Activated T-helper 1 cell treated with Interleukin-2 at 50 U/mL for 16 hours (primary cell): ENCODE results near the gene MGMT.

ENCODE experiments used
- DNase-seq: peaks from one replicate; pipeline ENCODE4 v3.0.0-alpha.2; 2020; ENCODE audit warnings: low read depth

The MGMT gene

GRCh38 chr10:129495256-129495655 lies 28.2 kb downstream of the MGMT start:
- no peak for DNase-seq

GRCh38 chr10:129495698-129496097 lies 28.7 kb downstream of the MGMT start:
- DNase-seq: no peak

- DNase-seq: no peak
These were observed 30.0 kb downstream of the MGMT start for GRCh38 chr10:129497013-129497412.

- DNase-seq: no peak
These were observed 31.6 kb downstream of the MGMT start for GRCh38 chr10:129498680-129499079.

GRCh38 chr10:129500617-129501339 lies 33.7 kb downstream of the MGMT start:
- DNase-seq: no peak

- DNase-seq: no peak
These were observed 34.8 kb downstream of the MGMT start for GRCh38 chr10:129501652-129502436.

GRCh38 chr10:129502448-129502847 lies 35.4 kb downstream of the MGMT start:
- DNase-seq: no peak

- no peak for DNase-seq
These were observed 38.5 kb downstream of the MGMT start for GRCh38 chr10:129505500-129506075.

GRCh38 chr10:129506101-129506797 lies 39.2 kb downstream of the MGMT start:
- DNase-seq: no peak

- DNase-seq: no peak
These were observed 40.3 kb downstream of the MGMT start for GRCh38 chr10:129507216-129507889.

GRCh38 chr10:129509155-129509554 lies 42.1 kb downstream of the MGMT start:
- no peak for DNase-seq

GRCh38 chr10:129509835-129510234 lies 42.8 kb downstream of the MGMT start:
- no peak for DNase-seq

- no peak for DNase-seq
These were observed 44.0 kb downstream of the MGMT start for GRCh38 chr10:129511086-129511485.

- DNase-seq: no peak
These were observed 44.7 kb downstream of the MGMT start for GRCh38 chr10:129511758-129512157.

- no peak for DNase-seq
These were observed 46.3 kb downstream of the MGMT start for GRCh38 chr10:129513312-129513711.

- DNase-seq: no peak
These were observed 47.8 kb downstream of the MGMT start for GRCh38 chr10:129514568-129515451.

- DNase-seq: no peak
These were observed 50.0 kb downstream of the MGMT start for GRCh38 chr10:129516846-129517679.

- no peak for DNase-seq
These were observed 50.6 kb downstream of the MGMT start for GRCh38 chr10:129517680-129518057.

GRCh38 chr10:129518793-129519192 lies 51.8 kb downstream of the MGMT start:
- DNase-seq: no peak

- DNase-seq: no peak
These were observed 53.5 kb downstream of the MGMT start for GRCh38 chr10:129520440-129521080.
